Measurements from ENCODE around the gene PHF21A. TPM values are rescaled to one million over a fixed set of nuclear protein-coding genes. Genes with fewer than 3 reads are reported as not detected.

Gene PHF21A
- total and polyA plus RNA-seq, 2 of the 8 experiments (the other 6 are each of a cell fraction or from before 2014, with no cell fraction given): 17.6 to 40.3 TPM

- no peak overlapping the region for H3K4ac ChIP-seq (replicated peaks; ENCODE audit: insufficient read length, low read depth, low read length)
- H2BK5ac ChIP-seq (ENCODE audit: low read depth, low read length): no peak overlapping the region; the same call in 1 of the 2 replicates
- H4K5ac ChIP-seq (ENCODE audit: insufficient read length, low read depth, low read length): no peak overlapping the region
- no peak overlapping the region for H2BK12ac ChIP-seq (ENCODE audit: low read depth, low read length)
- ChIA-PET POLR2A (ENCODE audit: partially characterized antibody) (interaction anchor here (1.2 to 3.2 kb wide), 5 partner anchors 8 to 408 kb away, joined by 3 to 14 read pairs (median 4); partner anchors contain the start of gene LARGE2), CTCF (ENCODE audit: partially characterized antibody) (interaction anchor here (1.1 to 5.7 kb wide), 5 partner anchors 11 to 39 kb away, joined by 3 to 32 read pairs (median 4); partner anchors contain the start of gene LARGE2)
- no peaks in the 10 kb centered on the region for H3K36me3 ChIP-seq (ENCODE audit: control insufficient read depth in 2 of 4, insufficient read depth in 4 of 4, low read length in 3 of 4)
- peaks cover 8% of the 10 kb centered on the region; the same call in 1 of the 2 replicates for H3K23me2 ChIP-seq (ENCODE audit: low read depth, low read length)
- no peak overlapping the region; the same call in 1 of the 2 replicates for H4K8ac ChIP-seq (ENCODE audit: extremely low read depth, insufficient read depth, low read length)
- no peak overlapping the region for H2AK5ac ChIP-seq (ENCODE audit: low read depth, low read length)
- no peaks in the 10 kb centered on the region; a peak in 2 of 7 replicates for H3K27me3 ChIP-seq (replicated peaks in 1 of 4; ENCODE audit: control insufficient read depth in 3 of 4, extremely low read depth in 1 of 4, insufficient read depth in 3 of 4, low read length in 3 of 4)
- H3K79me1 ChIP-seq (ENCODE audit: low read depth, low read length): no peaks in the 10 kb centered on the region; the same call in 1 of the 2 replicates
- H3K27ac ChIP-seq (ENCODE audit: low read depth, low read length): no peak overlapping the region
- no peak overlapping the region for H3K23ac ChIP-seq (ENCODE audit: insufficient read length)
- no peak overlapping the region for H3K56ac ChIP-seq (replicated peaks; ENCODE audit: insufficient read length, low read depth, low read length)
- H2BK20ac ChIP-seq (ENCODE audit: low read length): no peak overlapping the region
- 93% methylated on average over 8 of the region's 10 CpGs; no CpG with 5 or more reads in 1 of the 2 experiments for WGBS, 2 experiments (ENCODE audit: extremely low coverage in 1 of 2, insufficient coverage in 1 of 2, insufficient read length in 1 of 2, insufficient replicate concordance in 2 of 2, low coverage in 1 of 2, low lambda C conversion rate in 2 of 2, missing lambda C conversion rate in 1 of 2)
- H3K9me3 ChIP-seq (ENCODE audit: insufficient read depth in 2 of 2, low read depth in 1 of 2, low read length in 1 of 2): no peaks in the 10 kb centered on the region
- no peak overlapping the region for H2BK120ac ChIP-seq (replicated peaks; ENCODE audit: low read depth, low read length)
- no peaks in the 10 kb centered on the region; a peak in 1 of 4 replicates for H3K79me2 ChIP-seq (ENCODE audit: control insufficient read depth in 1 of 2, insufficient read depth in 2 of 2, low read length in 2 of 2)
- H3K18ac ChIP-seq (ENCODE audit: extremely low read depth, low read length): no peak overlapping the region
- H3K4me1 ChIP-seq (replicated peaks in 1 of 4; ENCODE audit: control insufficient read depth in 3 of 4, insufficient read depth in 4 of 4, low read length in 3 of 4): peaks cover 0 to 10% (median 5%) of the 10 kb centered on the region in 4 experiments; a peak in 5 of 7 replicates
- no peak overlapping the region for H2AFZ ChIP-seq (ENCODE audit: low read length)
- H4K20me1 ChIP-seq (replicated peaks in 1 of 2; ENCODE audit: control insufficient read depth in 1 of 2, insufficient read depth in 2 of 2, low read length in 2 of 2): peaks cover 0 to 9% of the 10 kb centered on the region in 2 experiments
- H4K91ac ChIP-seq (replicated peaks; ENCODE audit: insufficient read length, low read length): no peak overlapping the region
- no peak overlapping the region for H3K14ac ChIP-seq (ENCODE audit: insufficient read length)
- no peak overlapping the region for H2BK15ac ChIP-seq (ENCODE audit: low read length)
- no peak for FAIRE-seq
- no peak overlapping the region for H3K9ac ChIP-seq (replicated peaks in 1 of 4; ENCODE audit: extremely low read depth in 1 of 4, low read depth in 3 of 4, low read length in 3 of 4)
- DNase-seq (ENCODE audit: low read depth in 1 of 2, low spot score in 2 of 2): no peak
- H3K4me2 ChIP-seq (ENCODE audit: insufficient read depth in 1 of 2, low read depth in 2 of 2, low read length in 2 of 2): no peak overlapping the region
- no peak overlapping the region for H3K4me3 ChIP-seq (ENCODE audit: extremely low read depth in 1 of 4, insufficient read depth in 2 of 4, low read depth in 3 of 4, low read length in 4 of 4)
- TF ChIP-seq TBP (IDR thresholded peaks at IDR 0.05; ENCODE audit: low read depth, low read length) (no peak), CREB1 (IDR thresholded peaks at IDR 0.05) (no peak), TAF1 (IDR thresholded peaks at IDR 0.05; ENCODE audit: low read depth, low read length) (no peak), CHD1 (IDR thresholded peaks at IDR 0.05; ENCODE audit: low read depth, low read length) (no peak), SIX5 (IDR thresholded peaks at IDR 0.05; ENCODE audit: low read depth, low read length) (no peak), POLR2A (IDR thresholded peaks at IDR 0.05; ENCODE audit: control extremely low read depth in 1 of 2, low read depth in 2 of 2, low read length in 2 of 2) (no peak), KDM4A (IDR thresholded peaks at IDR 0.05; ENCODE audit: low read depth, low read length, severe bottlenecking) (no peak), CTBP2 (IDR thresholded peaks at IDR 0.05; ENCODE audit: borderline replicate concordance, insufficient read depth, insufficient read length, low read length) (no peak), SP4 (IDR thresholded peaks at IDR 0.05; ENCODE audit: low read length) (no peak), JUND (IDR thresholded peaks at IDR 0.05; ENCODE audit: low read length) (no peak), TAF7 (optimal IDR thresholded peaks at IDR 0.05; ENCODE audit: borderline replicate concordance, low read depth, low read length) (no peak), KDM5A (IDR thresholded peaks at IDR 0.05; ENCODE audit: low read length) (no peak), HDAC6 (IDR thresholded peaks at IDR 0.05; ENCODE audit: low read depth, low read length) (no peak), MAFK (IDR thresholded peaks at IDR 0.05; ENCODE audit: low read depth, low read length) (no peak), CEBPB (IDR thresholded peaks at IDR 0.05; ENCODE audit: low read depth, low read length) (no peak), POU5F1 (IDR thresholded peaks at IDR 0.05; ENCODE audit: low read depth, low read length) (no peak), BACH1 (IDR thresholded peaks at IDR 0.05; ENCODE audit: low read length) (no peak)
These were observed 233.7 kb downstream of the PHF21A start for GRCh38 chr11:45887587-45887986.
